HG03064 (cell line): ENCODE data around the gene SLC12A9.
"Not testable (repeated sequence)": the region's sequence is repeated elsewhere in the genome, so short reads cannot be mapped to it uniquely, and the experiment has no call there.

Source experiments
- ATAC-seq: cut with Tn5 transposase; IDR thresholded peaks from one replicate; pipeline ENCODE4 v1.9.1; 2021; ENCODE audit warnings: low read depth; ENCODE audit not compliant: unreplicated experiment

Gene SLC12A9, protein sequence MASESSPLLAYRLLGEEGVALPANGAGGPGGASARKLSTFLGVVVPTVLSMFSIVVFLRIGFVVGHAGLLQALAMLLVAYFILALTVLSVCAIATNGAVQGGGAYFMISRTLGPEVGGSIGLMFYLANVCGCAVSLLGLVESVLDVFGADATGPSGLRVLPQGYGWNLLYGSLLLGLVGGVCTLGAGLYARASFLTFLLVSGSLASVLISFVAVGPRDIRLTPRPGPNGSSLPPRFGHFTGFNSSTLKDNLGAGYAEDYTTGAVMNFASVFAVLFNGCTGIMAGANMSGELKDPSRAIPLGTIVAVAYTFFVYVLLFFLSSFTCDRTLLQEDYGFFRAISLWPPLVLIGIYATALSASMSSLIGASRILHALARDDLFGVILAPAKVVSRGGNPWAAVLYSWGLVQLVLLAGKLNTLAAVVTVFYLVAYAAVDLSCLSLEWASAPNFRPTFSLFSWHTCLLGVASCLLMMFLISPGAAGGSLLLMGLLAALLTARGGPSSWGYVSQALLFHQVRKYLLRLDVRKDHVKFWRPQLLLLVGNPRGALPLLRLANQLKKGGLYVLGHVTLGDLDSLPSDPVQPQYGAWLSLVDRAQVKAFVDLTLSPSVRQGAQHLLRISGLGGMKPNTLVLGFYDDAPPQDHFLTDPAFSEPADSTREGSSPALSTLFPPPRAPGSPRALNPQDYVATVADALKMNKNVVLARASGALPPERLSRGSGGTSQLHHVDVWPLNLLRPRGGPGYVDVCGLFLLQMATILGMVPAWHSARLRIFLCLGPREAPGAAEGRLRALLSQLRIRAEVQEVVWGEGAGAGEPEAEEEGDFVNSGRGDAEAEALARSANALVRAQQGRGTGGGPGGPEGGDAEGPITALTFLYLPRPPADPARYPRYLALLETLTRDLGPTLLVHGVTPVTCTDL

DNA sequence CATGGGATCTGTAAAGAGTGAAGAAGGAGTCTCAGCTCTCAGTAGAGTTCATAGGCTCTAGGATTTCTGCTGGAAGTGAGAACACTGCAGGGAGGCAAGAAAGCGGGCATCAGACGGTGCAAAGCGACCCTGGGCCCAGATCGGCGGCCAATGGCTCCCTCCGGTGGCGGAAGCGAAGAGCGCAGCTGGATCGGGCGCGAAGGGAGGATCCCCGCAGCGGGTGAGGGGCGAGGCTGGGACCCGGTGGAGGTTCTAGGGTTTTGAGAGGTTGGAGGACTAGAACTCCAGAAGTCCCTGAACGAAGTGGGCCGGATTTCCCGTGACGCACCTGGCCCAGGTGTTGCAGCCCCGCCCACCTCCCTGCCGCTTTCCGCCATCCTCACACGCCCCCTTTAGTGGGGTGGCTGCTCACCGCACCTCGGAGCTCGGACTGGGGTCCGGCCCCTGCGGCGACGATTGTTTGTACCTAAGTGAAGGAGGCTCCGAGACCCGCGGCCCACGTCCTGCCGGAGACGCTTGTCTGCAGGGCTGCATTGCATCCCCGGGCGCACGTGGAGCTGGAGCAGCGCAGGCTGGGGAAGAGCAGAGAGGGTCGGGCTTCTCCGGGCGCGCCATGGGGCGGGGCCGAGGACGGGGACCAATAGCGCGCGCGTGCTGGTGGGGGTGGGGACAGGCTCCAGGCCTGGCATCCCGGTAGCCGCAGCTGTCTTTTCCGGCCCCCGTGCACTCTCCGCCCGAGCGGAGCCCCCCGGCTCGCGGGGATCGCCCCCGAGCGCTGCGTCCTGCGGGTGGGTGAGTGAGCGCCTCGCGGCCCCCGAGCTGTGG is at the start of gene SLC12A9:
Gene SLC12A9, plus strand, starts transcription at position 666 of the 825 bp plus-strand sequence. CDS start 1,485 bp downstream, outside the sequence.
- ATAC-seq: peak; percentile 91

DNA sequence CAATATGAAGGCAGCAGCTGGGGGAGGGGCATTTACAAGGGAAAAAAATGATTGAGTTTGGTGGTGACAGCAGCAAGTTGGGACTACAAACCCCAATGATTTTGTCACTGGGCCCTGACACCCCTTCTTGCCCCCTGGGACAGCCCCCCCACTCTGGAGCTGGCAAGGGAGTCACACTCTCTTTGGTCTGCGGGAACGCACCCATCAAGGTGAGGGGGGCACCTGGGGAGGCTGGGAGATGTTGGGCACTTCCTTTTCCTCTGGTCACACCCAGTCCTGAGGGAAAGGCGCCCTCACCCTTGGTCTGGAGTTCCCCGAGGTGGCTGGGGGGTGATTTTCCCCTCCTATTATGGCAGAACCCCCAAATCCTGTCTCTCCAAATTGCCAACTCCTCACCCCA is 49.6 kb upstream of the SLC12A9 start:
- no peak for ATAC-seq

DNA sequence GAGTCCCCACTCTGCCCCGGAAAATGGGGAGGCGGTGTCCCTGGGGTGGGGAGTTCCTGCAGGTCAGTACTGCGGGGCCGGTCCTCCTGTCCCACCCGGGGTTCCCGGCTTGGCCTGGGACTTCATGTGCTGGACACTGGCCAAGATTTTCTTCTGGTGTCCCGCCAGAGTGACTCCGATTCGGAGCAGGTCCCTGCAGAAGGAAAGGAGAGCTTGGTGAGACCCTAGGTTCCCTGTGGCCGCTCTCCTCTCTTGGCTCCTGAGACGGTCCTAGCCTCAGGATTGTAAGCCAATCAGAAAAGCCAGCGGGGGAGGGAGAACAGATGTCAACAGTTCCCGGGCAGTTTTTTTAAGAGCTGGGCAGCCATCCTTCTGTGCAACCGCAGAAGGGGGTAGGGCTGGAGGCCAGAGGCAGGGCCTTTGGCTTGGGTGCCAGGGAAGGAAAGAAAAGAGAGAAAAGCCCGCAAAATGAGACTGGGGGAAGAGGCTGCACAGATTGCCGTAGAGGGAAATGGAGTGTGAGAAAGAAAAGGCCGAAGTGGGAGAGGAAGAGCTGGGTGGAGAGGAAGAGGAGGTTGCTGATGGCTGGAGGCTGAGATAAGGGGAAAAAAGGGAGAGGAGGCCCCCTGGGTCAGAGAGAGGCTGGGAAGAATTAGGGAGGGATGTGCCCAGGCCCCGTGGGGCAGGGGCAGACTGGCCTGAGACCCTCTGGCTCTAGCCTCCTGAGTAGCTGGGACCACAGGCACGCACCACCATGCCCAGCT is 48.9 kb upstream of the SLC12A9 start:
- peak; percentile 89 for ATAC-seq

DNA sequence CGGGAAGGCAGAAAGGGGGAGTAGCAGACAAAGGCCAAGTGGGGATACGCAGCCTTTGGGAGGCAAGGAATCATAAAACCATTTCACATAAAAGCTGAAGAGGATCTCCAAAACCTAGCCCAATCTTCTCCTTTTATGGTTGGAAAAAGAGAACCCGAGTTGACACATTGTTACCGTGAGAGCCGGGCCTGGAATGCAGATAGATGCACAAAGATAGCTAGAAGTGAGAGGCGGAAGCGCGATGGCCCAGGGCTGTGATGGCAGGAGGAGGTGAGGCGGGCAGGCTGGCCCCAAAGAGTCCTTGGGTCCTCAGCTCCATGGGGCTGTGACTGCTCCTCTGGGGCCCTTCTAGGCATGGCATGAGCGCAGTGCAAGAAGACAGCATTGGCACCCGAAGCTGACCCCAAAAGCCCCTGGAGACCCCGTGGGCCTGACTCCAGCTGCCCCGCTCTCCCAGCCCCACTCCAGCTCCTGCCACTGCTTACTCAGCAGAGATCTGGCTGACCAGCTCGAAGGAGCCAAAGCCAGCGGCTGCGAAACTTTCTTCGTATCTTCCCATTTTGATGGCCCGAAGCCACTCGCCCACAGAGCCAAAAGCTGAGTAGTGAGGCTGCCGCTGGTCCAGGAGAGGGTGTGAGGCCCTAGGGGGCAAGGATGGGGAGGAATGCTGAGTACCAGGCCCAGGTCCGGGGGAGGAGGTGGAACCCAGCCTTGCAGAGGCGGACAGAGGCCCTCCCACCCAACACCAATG is 47.7 kb upstream of the SLC12A9 start:
- ATAC-seq: no peak

DNA sequence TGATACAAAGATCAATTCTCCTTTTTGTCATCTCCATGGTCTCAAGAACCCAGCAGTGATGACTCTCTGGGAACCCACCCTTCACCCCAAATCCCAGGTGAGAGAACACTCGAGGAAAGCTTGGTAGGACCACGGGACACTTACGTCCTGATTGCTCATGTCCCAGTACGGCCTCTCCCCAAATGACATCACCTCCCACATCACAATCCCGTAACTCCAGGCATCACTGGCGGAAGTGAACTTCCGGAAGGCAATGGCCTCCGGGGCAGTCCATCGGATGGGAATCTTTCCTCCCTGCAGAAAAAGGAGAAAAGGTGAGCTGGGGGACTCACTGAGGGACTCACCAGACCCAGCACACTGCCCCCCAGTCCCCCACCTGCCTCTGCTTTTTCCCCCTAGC is 46.2 kb upstream of the SLC12A9 start:
- ATAC-seq: no peak

DNA sequence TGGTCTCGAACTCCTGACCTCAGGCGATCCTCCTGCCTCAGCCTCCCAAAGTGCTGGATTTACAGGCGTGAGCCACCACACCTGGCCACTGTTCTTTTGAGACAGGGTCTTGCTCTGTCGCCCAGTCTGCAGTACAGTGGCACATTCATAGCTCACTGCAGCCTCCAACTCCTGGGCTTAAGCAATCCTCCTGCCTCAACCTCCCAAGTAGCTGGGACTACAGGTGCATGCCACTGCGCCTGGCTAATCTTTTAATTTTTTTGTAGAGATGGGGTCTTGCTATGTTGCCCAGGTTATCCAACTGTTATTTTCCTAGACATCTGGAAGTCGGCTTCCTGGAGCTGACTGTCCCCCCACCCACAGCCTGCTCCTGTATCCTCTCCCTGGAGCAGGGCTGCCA is 45.6 kb upstream of the SLC12A9 start:
- ATAC-seq: not testable (repeated sequence)

DNA sequence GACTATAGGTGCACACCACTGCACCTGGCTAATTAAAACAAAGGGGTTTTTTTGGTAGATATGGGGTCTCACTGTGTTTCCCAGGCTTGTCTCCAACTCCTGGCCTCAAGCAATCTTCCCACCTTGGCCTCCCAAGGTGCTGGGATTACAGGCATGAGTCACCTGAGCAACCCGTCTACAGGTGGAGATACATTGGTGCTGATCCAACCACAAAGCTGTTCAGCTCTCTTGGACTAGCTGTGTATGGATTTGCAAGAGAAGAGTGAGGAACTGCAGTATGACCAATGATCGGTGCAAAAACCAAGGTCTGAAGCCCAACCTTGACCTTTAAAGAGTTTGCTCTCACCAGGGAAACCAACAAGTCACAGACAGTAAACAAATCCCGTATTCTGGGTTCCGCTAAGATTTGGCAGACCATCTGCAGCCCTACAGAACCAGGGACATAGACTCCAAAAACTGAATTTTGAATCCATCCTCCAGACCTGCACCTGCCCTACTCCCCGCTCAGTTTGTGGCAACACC is 44.1 kb upstream of the SLC12A9 start:
- ATAC-seq: no peak

DNA sequence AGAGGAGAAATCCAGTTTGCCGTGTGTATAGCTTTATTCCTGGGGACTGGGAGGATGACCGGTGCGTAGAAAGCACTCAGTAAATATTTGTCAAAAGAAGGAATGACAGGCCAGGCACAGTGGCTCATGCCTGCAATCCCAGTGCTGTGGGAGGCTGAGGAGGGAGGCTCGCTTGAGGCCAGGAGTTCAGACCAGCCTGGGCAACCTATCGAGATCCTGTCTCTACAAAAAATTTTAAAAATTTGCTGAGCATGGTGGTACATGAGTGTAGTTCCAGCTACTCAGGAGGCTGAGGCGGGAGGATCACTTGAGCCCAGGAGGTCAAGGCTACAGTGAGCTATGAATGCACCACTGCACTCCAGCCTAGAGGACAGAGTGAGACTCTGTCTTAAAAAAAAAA is 41.0 kb upstream of the SLC12A9 start:
- ATAC-seq: no peak

DNA sequence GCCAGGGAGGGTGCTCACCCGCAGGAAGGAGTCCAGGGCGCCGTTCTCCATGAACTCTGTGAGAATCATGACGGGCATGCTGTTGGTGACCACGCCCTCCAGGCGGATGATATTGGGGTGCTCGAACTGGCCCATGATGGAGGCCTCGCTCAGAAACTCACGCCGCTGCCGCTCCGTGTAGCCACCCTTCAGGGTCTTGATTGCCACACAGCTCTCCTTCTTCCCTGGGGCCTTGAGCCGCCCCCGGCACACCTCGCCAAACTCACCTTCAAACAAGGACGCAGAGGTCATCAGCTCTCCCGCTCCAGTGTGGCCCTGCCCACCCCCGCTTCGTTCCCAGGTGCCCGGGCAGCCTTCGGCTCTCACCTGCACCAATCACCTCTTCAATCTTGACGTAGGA is 39.8 kb upstream of the SLC12A9 start:
- ATAC-seq: no peak

DNA sequence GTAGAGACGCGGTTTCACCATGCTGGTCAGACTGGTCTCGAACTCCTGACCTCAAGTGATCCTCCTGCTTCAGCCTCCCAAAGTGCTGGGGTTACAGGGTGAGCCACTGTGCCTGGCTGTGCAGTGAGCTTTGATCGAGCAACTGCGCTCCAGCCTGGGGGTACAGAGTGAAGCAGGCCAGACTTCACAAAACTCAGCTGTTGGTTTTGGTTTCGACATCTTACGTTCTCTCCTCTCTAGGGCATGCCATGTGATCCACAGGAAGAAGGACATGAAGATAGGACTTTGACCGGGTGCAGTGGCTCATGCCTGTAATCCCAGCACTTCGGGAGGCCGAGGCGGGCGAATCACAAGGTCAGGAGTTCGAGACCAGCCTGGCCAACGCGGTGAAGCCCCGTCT is 36.0 kb upstream of the SLC12A9 start:
- ATAC-seq: not testable (repeated sequence)

DNA sequence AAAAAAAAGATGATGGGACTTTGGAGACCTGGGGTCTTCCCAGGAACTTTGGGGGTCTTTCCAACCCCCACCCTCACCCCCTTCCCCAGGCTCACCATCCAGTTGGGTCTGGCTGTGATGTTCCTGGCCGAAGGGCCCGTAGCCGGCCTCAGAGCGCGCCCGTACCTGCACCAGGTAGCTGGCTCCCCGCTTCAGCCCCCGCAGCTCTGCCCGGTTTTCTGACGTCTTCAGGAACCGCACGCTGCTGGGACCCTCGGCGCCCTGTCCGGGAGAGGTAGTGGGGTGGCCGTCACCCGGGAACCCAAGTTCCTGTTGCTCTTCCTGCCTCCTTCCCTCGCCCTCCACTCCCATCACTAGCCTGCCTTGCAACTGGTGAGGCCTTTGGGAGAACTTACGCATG is 35.4 kb upstream of the SLC12A9 start:
- ATAC-seq: no peak

DNA sequence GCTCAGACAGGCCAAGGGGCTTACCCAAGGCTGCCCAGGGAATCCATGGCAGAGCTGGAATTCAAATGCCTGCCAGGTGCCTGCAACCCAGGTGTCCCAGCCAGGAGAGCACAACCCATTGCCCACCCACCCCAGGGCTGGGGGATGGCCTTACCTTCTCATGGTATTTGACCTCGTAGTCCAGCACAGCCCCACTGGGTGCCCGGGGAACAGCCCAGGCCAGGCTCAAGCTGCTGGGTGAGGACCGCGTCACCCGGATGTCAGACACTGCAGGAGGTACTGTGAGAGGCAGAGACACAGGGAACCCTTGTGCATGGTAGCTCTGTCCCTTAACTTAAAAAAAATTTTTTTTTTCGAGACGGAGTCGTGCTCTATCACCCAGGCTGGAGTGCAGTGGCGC is 34.1 kb upstream of the SLC12A9 start:
- ATAC-seq: no peak

DNA sequence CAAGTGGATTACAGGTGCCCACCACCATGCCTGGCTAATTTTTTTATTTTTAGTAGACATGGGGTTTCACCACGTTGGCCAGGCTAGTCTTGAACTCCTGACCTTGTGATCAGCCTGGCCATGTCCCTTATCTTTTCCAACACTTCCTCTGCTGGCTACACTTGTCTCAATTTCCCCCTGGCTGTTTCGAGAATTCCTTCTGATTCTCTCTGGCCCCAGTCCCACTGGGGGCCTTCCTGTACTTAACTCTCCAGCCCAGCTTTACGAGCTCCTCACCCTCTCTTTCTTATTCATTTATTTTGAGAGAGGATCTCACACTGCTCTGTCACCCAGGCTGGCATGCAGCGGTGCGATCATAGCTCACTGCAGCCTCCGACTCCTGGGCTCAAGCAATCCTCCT is 33.7 kb upstream of the SLC12A9 start:
- ATAC-seq: no peak

DNA sequence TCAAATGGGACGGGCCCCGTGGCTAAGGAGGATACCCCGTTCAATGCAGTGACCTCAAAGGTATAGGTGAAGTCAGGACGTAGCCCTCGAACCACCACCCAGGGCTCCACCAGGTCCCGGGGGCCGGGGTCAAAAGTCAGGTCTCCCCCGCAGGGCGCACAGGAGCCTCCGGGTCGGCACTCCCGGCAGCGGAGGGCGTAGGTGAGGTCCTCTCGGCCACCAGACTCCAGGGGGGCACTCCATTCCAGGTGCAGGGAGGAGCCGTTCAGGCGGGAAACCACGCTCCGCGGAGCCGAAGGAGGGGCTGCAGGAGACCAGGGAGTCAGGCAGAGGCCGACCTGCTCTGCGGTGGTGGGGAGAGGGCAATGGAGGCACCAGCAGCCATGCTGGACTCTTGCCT is 32.9 kb upstream of the SLC12A9 start:
- no peak for ATAC-seq

DNA sequence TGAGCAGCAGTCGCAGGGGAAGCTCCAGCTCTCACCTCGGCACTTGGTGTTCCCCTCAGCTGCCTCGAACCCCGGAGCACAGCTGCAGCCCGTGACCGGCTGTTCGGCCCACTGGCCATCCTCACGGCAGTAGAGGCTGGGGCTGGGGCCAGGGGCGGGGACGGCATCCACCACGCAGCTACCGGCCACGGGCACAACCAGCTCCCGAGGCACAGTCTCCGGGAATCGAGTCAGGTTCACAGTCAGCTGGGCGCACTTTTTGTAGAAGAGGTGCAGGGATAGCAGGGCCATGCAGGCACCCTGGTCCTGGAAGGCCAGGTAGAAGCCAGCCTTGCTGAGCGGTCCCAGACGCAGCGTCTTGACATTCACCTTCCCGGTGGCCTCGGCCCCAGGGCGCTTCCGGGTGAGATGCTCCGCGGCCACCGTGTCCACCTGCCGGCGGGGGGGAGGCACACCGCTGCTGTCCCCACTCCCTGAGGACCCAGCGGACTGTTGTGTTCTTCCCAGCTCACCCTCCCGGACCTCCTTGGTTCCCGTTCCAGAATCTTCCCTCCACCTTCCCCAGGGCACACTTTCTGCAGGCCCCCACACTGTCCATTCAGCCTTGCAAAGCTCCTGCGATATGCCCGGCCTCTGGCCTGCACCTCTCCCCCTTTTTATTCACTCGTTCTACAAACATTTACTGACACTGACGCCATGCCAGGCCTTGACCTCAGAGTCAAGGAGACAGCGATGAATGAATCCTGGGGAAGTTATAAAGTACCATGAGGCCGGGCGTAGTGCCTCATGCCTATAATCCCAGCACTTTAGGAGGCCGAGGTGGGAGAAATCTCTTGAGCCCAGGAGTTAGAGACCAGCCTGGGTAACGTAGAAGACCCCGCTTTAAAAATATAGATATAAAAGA is 30.0 kb upstream of the SLC12A9 start:
- ATAC-seq: no peak

DNA sequence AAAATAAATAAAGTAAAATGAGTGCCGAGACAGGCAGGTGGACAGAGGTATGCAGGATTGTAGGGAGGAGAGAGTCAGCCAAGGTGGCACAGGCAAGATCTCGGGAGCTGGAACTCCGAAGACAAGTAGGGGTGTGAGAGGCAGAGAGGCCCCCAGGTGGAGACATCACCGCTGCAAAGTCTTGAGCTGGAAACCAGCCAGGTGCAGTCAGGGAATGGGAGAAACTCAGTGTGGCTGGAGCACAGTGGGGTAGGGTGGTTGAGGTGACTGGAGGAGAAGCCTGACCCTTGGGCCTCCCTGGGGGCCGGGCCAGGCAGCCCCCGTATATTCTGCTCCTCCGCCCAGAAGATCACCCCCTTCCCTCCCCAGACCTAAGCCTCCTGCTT is 29.4 kb upstream of the SLC12A9 start:
- ATAC-seq: no peak

DNA sequence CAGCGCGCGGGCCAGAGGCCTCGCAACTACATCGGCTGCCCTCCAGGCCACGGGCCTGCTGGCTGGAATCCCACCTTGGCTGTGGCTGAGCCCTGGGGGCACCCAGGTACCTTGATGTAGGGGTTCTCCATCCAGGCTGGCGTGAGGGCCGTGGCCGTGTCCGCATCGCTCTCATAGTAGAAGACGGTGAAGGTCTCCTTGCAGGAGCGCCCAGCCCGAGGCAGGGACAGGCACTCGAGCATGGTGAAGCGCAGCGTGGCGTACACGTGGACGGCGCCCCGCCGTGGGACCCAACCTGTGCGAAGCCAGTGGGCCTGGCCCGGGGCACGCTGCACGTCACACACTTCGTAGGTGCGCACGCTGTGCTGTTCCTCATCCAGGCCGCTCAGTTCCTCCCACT is 29.0 kb upstream of the SLC12A9 start:
- ATAC-seq: no peak
